NCI-H69 (cell line): ENCODE measurements around the gene ZNF438.
A peak's percentile ranks its signal among the peaks of the same experiment; 100 is the strongest.

Experiments used
- DNase-seq: peaks from one replicate; lab custom pipeline; 2025; lab: John Stamatoyannopoulos, UW

The ZNF438 gene

DNA sequence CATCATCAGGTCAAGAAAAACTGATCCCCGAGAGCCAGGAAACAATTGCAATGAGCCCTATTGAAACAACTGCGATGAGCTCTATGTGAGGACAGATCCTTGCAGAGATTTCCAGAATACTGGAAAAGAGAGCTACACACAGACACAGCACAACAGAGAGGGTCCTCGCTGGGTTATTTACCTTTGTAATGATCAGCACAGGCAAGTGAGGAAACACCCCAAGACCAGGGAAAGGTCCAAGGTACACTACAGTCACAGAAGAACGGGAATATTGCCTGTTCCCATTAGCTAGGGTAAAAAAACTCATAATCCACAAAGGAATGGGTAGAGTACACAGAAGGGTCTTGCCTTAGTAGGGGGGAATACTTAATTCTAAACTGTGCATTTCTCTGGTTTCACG is 152.7 kb downstream of the ZNF438 start:
- no peak for DNase-seq

DNA sequence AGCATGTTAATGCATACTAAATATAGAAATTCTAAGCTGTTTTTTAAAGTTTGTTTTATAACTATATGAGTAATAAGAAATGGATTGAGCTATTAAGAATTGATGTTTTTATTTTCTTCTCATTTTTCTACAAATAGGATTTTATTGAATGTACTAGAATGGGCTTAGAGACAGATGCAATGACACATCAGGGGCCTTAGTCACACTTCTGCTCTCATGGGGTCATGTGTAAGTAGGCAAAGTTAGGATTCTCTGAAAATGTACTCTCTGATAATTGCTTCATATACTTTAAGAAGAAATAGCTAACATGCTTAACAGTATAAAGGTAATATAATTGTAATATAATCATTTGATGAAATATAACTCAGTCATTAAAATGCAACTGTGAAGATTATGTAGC is 154.6 kb downstream of the ZNF438 start:
- no peak for DNase-seq

DNA sequence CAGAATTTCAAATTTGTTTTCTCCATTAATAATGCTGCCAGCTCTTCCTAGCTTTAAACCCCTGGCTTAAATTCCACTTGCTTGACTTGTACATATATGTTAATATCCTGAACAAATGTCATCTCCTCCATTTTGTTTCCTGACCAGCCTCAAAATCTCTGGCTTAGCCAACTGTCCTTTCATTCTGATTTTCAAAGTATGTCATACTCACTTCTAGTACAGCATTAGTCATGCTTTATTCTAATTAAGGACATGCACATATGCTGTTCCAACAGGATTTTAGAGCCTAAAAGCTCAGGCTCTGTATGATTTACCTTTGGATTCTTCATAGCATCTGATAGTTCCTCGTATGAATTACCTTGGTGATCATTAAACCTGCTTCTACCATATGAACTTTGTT is 158.3 kb downstream of the ZNF438 start:
- no peak for DNase-seq

DNA sequence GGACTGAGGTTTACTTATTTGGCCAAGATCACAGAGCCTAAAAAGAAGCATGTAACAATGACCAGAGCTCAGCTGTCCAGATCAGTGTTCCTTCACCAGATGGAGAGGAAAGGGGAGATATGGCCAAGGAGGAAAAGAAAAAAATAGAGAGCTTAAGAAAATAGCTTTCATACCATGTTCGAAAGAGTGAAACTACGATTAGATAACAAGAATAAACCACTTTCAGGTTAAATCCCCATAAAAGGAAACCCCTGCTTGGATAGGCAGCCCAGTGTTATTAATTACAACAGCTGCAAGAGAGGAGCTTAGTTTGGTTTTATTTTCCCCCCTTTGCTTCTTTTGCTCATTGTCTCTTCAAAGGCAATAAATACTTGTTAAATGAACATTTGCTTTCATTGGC is 160.8 kb downstream of the ZNF438 start:
- DNase-seq = no peak

DNA sequence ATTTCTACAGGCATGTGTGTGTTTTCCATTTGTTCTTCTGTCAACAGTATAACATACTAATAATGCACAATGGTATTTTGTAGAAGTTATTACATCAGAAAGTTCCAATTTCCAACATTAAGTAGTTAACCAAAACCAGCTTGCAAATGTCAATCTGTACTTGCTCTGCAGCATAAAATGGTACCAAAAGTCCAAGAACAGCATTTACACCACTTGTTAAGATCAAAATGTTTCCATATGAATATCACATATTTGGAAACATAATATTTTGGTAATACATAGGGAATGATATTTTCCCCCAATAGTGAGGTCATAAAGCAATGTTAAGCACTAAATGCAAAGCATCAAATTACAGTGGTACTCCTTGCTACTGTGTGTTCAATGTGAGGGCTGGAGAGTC is 162.1 kb downstream of the ZNF438 start:
- DNase-seq = no peak

DNA sequence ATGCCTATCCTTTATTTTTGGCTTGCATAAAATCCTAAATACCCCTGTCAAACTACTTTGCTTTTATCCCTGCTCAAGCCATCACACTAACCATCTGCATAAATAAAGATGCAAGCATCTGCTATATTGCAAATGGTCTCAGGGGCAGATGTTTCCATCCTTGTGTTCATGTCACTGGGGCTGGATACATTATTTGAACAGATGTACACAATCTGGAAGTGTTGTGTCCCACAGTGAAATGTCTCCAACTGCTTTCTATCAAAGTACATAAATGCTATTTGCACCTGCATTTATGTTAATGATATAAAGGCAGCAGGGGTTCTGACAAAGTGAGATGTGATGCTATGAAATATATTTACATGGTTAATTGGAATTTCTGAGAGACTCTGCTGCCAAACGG is 163.1 kb downstream of the ZNF438 start:
- peak; percentile 1 for DNase-seq

DNA sequence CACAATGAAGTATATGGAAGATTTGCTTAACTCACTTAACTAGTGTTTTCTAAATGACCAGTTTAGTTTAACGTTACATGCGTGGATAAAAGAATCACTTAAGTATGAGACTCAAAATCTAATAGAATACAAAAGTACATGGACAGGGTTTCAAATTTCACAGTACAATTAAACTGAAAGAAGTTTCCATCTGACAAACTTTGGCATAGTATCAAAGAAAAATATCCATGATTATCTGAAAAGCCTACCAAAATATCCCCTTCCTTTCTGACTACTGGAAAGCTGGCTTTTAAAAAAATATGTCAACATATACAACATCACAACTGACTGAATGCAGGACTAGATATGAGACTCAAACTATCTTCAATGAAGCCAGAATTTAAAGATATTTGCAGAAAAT is 164.8 kb downstream of the ZNF438 start:
- DNase-seq = no peak

DNA sequence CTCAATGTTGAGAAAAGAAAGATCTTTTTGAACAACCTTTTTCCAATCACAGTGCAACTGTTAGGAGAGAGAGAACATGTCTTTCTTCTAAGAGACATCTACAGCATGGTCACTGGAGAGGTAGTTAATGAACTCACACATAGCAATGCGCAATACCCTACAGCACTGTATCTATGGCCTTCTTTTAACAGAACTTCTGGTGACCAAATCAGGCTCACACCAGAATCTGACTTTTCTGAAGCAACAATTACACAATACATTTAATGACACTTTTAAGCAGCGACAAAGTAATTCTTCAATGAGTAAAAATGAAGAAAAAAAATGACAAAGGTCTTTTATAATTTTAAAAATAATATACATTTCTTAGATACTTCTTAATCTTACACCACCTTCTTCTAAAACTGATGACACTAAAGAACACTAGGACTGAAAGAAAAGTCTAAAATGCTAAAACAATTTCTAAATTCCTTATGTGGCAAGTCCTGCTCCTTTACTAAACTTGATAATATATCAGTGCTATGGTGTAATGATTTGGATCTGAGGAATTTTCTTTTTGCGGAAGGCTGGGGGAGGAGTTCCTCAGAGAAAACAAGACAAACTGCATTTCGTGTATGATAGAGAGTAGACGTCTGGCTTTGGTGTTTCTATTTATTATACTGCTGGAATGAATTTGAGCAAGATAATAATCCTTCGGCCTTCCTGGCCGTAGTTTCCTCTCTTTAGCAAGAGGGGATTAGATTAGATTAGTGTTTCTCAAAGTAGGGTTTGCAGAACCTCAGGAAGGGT is 166.3 kb downstream of the ZNF438 start:
- no peak for DNase-seq

DNA sequence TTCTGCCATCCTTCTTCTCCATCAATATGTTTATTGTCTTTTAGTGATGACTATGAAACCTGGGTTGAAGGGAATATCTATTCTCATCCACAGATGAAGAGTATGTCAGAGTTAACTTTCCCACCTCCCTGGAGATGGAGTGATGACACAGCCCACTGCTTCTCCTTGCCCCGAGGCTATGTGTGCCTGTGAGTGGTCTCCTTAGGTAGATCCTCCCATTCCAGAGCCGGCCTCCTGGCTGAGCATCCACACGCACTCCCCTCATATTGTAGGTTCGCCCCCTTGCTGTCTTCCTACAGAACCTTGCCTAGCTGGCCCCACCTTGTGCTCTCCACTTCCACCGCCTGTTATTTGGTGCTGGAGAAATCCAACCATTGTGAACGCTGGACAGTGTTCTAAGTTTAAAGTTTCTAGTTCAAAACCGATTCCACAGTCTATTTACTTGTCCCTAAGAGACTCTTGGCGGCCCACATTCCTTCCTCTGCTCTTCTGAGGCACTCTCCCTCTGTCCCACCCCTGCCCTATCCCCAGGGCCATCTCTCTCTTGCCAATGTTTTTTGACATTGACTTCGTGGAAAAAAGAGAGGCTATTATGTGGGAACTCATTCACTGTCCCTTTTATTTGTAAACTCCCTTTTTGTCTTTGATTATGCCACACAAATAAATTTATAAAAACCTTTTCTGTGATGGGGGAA is 168.0 kb downstream of the ZNF438 start:
- DNase-seq = no peak

DNA sequence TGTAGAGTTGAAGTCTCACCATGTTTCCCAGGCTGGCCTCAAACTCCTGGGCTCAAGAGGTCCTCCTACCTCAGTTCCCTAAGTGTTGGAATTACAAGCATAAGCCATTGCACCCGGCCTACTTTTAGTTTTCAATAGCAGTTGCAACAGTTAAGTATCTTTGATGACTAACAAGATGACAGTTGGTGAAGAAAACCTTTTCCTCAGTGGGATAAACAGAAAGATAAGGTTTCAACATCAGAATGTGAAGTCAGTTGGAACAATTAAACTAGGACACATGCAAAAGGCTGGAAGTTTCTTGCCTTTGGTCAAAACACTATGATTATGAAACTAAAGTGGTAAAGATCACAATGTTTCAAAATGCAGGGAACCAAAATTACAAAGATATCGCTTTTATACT is 169.2 kb downstream of the ZNF438 start:
- no peak for DNase-seq

DNA sequence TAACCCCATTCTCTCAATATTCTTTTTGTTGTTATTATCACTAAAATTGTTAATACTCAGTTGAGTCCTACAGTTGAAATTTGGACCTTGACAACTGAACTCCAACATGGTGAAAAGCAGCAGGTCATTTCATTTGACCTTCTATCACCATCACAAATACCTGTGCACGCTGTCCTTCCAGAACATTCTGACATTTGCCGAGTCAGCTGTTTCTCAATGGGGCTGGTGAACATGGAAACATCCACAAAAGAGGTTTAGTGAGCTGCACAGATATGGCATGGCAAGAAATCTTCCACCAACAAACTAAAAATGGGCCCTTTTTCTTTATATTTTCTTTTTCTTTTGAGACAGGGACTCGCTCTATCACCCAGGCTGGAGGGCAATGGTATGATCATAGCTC is 169.7 kb downstream of the ZNF438 start:
- no peak for DNase-seq

DNA sequence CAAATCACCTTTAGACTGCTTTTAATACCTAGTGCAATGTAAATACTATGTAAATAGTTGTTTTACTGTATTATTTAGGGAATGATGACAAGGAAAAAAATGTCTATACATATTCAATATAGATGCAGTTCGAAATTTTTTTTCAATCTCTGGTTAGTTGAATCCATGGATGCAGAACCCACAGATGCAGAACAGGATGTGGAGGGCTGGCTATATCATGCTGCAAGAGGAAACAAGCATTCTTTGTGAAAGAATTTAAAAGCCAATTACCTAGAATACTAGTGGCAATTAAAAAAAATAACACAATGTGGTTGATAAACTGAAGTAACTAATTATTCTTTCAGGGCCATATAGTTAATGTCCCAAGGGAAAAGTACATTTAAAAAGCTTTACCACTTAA is 170.4 kb downstream of the ZNF438 start:
- DNase-seq = no peak

DNA sequence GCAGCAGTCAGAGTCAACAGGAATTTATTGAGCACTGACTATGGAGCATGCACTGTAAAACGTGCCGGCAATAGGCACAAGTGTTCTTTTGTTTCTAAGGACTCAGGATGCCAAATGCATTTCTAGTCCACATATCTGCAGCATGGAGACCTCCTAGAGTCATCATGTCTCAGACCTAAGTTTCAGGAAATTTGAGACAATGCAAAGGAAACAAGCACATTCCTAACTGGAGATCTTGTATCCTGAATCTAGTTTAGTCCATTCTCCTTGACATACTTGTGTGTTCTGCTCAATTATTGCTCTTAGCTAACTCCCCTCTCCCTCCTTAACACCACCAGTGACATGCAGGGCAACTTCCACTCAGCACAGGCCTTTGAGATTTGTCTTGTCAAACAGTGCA is 173.2 kb downstream of the ZNF438 start:
- DNase-seq = no peak

DNA sequence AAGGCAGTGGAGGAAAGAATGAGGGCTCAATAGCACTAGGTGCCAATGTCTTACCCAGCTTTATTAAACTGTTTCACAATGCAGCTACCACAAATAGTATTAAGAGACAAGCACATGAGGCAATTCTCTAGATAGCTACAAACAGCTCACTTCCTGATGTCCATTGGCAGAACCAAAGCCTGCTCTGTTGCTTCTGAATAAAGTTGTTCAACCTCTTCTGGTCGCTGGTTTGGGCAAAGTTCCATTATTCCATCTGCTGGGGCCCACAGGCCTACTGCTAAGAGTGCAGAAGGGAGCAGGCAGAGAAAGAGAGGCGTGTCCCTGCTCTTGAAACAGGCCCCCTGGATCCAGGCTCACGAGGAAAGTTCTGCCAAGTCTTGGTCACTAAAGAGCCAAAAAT is 173.9 kb downstream of the ZNF438 start:
- DNase-seq = no peak

DNA sequence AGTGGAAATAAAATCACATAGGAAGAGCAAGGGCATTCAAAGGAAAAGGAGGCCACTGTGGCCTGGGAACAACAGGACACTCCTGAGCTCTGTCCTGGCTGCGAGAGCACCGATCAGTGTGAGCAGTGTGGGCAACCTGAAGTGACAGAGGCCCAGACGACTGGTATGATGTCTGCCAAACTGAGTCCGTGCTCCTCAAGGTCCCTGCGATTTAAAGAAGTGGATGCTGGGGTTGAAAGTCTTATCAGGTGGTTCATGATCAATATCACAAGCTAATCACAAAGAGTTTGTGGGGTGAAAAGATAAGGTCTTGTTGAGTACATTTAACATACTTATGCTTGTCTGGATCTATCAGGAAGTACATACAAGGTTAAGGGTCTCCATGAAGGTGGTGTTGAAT is 176.5 kb downstream of the ZNF438 start:
- DNase-seq = no peak

DNA sequence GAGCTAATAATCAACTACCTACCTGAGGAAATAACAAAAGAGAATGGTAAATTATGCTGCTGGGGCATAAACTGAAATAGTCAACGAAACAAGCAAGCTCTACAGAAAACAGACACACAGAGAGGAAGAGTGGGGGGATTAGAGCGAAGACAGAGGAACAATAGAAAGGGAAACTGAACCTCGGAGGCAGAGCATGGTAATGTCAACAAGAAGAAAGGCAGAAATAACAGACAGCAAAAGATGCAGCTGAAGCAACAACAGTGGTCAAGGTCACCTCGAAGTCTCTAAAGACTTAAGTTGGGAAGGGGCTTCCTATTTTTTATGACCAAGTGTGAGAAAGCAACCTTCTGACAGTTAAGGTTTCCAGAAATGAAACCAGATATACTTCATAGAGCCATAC is 177.0 kb downstream of the ZNF438 start:
- no peak for DNase-seq

DNA sequence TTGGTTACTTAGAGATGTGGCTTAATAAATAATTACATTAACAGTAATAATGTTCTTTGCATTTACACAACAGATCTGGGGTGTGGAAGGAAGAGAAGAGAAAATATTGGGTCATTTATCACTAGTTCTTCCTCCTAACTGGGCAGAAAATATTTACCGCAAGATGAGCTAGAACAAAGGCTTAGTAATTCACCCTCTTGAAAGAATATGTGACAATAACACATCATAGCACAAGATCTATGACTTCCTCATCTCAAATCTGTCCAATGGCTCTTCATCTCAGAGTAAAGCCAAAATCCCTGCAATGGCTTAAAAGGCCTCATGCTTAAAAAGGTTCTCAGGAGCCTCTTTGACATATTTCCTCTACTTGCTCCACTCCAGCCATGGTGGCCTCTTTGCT is 178.6 kb downstream of the ZNF438 start:
- no peak for DNase-seq

DNA sequence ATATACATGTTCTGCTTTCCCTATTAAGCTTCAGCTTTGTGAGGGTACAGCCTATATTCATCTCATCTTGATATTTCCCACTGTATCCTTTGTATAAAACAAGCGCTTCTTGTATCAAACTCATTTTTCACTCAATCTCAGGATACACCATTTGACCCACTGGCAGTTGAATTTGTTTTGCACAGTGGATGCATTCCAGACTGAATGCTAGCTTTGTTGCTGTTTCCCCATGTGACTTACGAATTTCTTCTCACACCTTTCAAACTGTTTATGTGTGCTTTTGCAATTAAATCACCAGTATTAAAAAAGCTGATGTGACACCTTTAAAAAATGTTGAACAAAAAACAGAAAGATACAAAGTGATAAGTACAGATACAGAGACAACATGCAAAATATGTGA is 180.9 kb downstream of the ZNF438 start:
- DNase-seq = no peak

DNA sequence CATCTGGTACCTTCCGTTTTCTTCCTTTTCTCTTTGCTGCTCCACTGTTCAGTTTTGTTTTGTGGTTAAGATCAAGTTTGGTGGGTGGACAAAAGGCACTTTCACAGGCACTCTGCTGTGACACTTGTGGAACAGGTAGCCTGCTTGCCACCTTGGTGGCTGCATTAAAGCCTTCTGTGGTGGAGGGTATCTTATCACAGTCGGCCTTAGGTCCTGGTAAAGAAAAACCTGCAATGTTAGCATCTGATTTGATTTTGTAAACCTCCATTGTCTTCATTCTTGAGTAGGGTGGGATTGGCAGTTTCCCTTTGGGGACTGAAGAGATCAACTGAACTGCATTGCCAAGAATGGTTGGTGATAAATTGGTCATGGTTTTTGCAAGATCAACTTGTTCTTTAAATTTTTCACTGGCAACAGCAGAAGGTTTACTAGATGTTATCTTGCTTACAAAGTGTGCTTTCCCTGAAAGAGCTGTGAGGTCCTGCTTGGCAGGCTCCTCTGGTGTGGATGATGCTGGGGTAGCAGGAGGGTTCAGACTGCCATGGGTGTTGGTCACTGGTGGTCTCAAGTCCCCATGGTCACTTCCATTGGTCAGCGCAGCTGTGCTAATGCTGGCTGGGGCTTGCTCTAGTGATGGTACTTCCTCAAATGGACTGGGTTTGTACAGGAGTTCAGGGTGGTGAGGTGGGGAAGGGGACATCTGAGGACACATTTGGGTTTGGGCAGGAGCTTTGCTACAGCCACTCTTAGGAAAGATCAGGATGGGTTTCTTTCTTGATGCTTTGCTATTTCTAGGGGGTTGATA is 182.2 kb downstream of the ZNF438 start:
- no peak for DNase-seq

DNA sequence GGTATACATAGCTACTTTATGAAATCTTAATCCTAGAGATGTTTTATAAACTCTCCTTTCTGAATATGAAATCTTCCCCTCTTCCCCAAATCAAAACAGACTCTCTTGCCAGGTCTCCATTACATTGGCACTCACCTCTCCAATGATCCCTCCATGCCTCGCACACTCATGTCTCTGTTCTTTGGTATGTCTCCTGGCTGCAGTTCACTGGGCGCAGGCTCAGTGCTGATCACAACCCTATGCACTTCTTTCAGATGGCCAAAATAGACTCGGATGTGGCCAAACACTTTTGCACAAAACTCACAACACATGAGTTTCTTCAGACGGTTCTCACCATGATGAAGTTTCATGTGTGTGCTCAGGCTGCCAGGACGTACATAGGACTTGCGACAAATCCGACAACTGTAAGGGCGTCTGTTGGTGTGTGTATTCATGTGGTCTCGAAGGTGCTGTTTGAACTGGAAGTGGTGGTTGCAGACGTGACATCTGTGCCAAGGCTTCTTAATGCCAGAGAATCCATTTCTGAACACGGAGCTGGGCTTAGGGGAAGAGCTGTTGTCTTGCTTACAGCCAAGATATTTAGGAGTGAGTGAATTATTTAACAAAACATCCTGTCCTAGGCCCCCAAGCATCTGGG is 183.2 kb downstream of the ZNF438 start:
- DNase-seq = no peak

DNA sequence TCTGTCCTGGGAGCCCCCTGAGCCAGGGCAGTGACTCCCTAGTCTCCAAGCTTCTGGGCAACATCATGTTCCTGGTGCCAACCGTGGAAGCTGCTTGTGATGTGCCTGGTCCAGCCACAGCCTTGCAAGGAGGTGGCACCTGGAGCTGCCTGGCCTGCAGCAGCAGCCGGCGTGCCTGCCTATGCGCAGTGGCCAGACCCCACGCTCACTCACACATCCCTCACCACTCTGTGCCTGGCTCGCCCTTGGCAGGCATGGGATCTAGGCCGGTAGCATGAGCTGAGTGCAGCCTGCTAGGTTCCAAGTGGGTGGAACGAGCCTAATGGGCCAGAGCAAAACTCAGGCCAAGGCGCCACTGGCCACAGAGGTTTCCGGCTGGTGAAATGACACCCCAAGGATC is 184.0 kb downstream of the ZNF438 start:
- DNase-seq = no peak

DNA sequence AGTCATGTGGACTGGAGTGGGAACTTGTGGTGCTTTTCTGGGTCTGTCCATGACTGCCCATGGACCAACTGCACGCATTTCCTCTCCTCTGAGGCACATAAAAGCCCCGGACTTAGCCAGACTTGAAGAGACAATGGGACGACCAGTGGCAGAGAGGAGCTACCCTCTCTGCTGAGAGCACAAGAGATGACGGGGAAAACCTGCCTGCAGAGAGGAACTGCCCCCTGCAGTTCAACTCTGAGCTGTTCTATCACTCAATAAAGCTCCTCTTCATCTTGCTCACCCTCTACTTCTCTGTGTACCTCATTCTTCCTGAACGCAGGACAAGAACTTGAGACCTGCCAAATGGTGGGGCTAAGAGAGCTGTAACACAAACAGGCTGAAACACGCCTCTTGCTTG is 184.5 kb downstream of the ZNF438 start:
- DNase-seq = no peak

DNA sequence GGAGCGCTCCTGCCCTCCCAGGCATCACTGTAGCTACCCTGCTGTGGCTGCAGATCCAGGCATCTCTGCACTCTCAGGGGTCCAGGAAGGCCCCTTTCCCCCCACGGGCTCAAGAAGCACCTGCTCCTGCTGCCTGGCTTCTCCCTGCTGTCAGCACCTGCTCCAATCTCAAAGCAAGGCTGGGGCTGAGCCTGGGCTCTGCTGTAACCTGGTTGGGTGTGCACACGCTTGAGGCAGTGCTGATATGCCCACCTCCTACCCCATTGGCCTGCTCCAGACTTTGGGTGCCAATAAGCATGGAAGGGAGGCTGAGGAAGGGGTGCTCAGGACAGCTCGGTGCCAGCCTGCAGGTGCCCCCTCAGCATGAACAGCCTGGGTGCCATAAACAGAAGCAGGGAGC is 185.0 kb downstream of the ZNF438 start:
- DNase-seq = no peak
